Stimulated activated naive CD4-positive, alpha-beta T cell treated with Interleukin-2 at 50 U/mL for 16 hours (primary cell): ENCODE measurements around the gene GFOD1.
"Not testable (repeated sequence)": the region's sequence is repeated elsewhere in the genome, so short reads cannot be mapped to it uniquely, and the experiment has no call there.

Experiments used
- DNase-seq: peaks from one replicate; lab custom pipeline; 2025; lab: John Stamatoyannopoulos, UW

The GFOD1 gene

GRCh38 chr6:13354331-13355042, 132.9 kb downstream of the GFOD1 start:
- DNase-seq = no peak

- no peak for DNase-seq
Observed at GRCh38 chr6:13352165-13352564, 135.2 kb downstream of the GFOD1 start.

GRCh38 chr6:13351271-13351670, 136.1 kb downstream of the GFOD1 start:
- no peak for DNase-seq

GRCh38 chr6:13349811-13350506, 137.4 kb downstream of the GFOD1 start:
- DNase-seq = no peak

GRCh38 chr6:13348334-13349113, 138.9 kb downstream of the GFOD1 start:
- DNase-seq = no peak

GRCh38 chr6:13346245-13346644, 141.2 kb downstream of the GFOD1 start:
- DNase-seq = no peak

- no peak for DNase-seq
Observed at GRCh38 chr6:13342414-13343019, 144.9 kb downstream of the GFOD1 start.

- DNase-seq = no peak
Observed at GRCh38 chr6:13339863-13340630, 147.4 kb downstream of the GFOD1 start.

- no peak for DNase-seq
Observed at GRCh38 chr6:13338038-13338437, 149.4 kb downstream of the GFOD1 start.

- peak; percentile 71 for DNase-seq
Observed at GRCh38 chr6:13336553-13336952, 150.8 kb downstream of the GFOD1 start.

GRCh38 chr6:13334953-13335352, 152.4 kb downstream of the GFOD1 start:
- DNase-seq = no peak

GRCh38 chr6:13332349-13332706, 155.1 kb downstream of the GFOD1 start:
- no peak for DNase-seq

- no peak for DNase-seq
Observed at GRCh38 chr6:13331516-13332348, 155.7 kb downstream of the GFOD1 start.

- DNase-seq = no peak
Observed at GRCh38 chr6:13328875-13329183, 158.6 kb downstream of the GFOD1 start.

GRCh38 chr6:13328076-13328874, 159.1 kb downstream of the GFOD1 start, which contains the start of gene TBC1D7:
TBC1D7 (minus strand) TSS chr6:13328537; CDS start chr6:13326898, 1,639 bp downstream.
- DNase-seq = peak; percentile 88

- DNase-seq = no peak
Observed at GRCh38 chr6:13327691-13328075, 159.7 kb downstream of the GFOD1 start.

GRCh38 chr6:13326031-13326586, 161.3 kb downstream of the GFOD1 start:
- not testable (repeated sequence) for DNase-seq

GRCh38 chr6:13319891-13320564, 167.4 kb downstream of the GFOD1 start:
- no peak for DNase-seq

- no peak for DNase-seq
Observed at GRCh38 chr6:13318821-13319220, 168.6 kb downstream of the GFOD1 start.
